Right ventricle myocardium inferior (tissue), 1 donor: ENCODE data around the gene ZNF513. TPM values are rescaled to one million over a fixed set of nuclear protein-coding genes. Genes with fewer than 3 reads are reported as not detected.

Experiments
- total RNA-seq: library from RNA; stranded (reverse); fragmentation: NEBNext Ultra II Directional; extraction: Animal tissue kit (Norgen Biotek cat#: 25700); gene quantifications from one replicate; pipeline ENCODE4 v1.2.1, GENCODE V29; 2021
- donor health status: DM: no; HTN: yes; CAD: no; lungs with severe emphysema.

ZNF513 gene
- total RNA-seq, 1 donor from 2014 or later: 6.8 TPM

Other genes starting within 250 kb of the ZNF513 start
- 54.5 TPM for gene PREB, start 246.1 kb downstream of the ZNF513 start, total RNA-seq
- gene PRR30, start 241.3 kb downstream of the ZNF513 start, total RNA-seq: not detected
- 0.16 TPM for gene TCF23, start 231.7 kb downstream of the ZNF513 start, total RNA-seq
- 115 TPM for gene ATRAID, start 168.7 kb downstream of the ZNF513 start, total RNA-seq
- 12.3 TPM for gene SLC5A6, start 168.5 kb downstream of the ZNF513 start, total RNA-seq
- 9.4 TPM for gene CAD, start 163.4 kb downstream of the ZNF513 start, total RNA-seq
- 10.1 TPM for gene SLC30A3, start 117.7 kb downstream of the ZNF513 start, total RNA-seq
- gene DNAJC5G, start 105.3 kb downstream of the ZNF513 start, total RNA-seq: 1.9 TPM
- 282 TPM for gene TRIM54, start 98.3 kb downstream of the ZNF513 start, total RNA-seq
- 0.84 TPM for gene UCN, start 72.3 kb downstream of the ZNF513 start, total RNA-seq
- 48.0 TPM for gene MPV17, start 57.6 kb downstream of the ZNF513 start, total RNA-seq
- 17.3 TPM for gene GTF3C2, start 24.0 kb downstream of the ZNF513 start, total RNA-seq
- gene EIF2B4, start 10.4 kb downstream of the ZNF513 start, total RNA-seq: 40.3 TPM
- gene SNX17, start 10.1 kb downstream of the ZNF513 start, total RNA-seq: 57.6 TPM
- gene PPM1G, start 28.9 kb upstream of the ZNF513 start, total RNA-seq: 35.6 TPM
- 58.4 TPM for gene NRBP1, start 47.9 kb upstream of the ZNF513 start, total RNA-seq
- 0.60 TPM for gene KRTCAP3, start 61.6 kb upstream of the ZNF513 start, total RNA-seq
- 19.3 TPM for gene IFT172, start 109.0 kb upstream of the ZNF513 start, total RNA-seq
- gene FNDC4, start 114.5 kb upstream of the ZNF513 start, total RNA-seq: 2.9 TPM
- not detected for gene GCKR, start 116.1 kb upstream of the ZNF513 start, total RNA-seq
- 18.3 TPM for gene ZNF512, start 202.3 kb upstream of the ZNF513 start, total RNA-seq
- gene CCDC121, start 248.3 kb upstream of the ZNF513 start, total RNA-seq: 6.2 TPM
- gene GPN1, start 248.3 kb upstream of the ZNF513 start, total RNA-seq: 18.9 TPM